ENCODE measurements around the gene FBXO34.

FBXO34 gene

GRCh38 chr14:55353686-55354467, 82.7 kb downstream of the FBXO34 start:
- Histone ChIP-seq H3K4me3 (ENCODE audit: insufficient read length, low read depth) (no peak overlapping the region), H3K4me1 (ENCODE audit: insufficient read depth, insufficient read length) (peaks cover 2% of the 10 kb centered on the region), H3K9ac (ENCODE audit: insufficient read length, low read depth) (no peak overlapping the region), H3K27me3 (ENCODE audit: insufficient read depth, insufficient read length) (no peaks in the 10 kb centered on the region), H3K9me3 (ENCODE audit: insufficient read depth, low read length) (no peaks in the 10 kb centered on the region), H3K36me3 (ENCODE audit: insufficient read depth, insufficient read length, low read length) (peaks cover 46% of the 10 kb centered on the region)
- DNase-seq (ENCODE audit: low read depth, low spot score), result no peak
- TF ChIP-seq SUZ12 (IDR thresholded peaks at IDR 0.05; ENCODE audit: extremely low read depth, insufficient read depth, insufficient read length) (no peak), ZNF274 (IDR thresholded peaks at IDR 0.05; ENCODE audit: low read depth, low read length) (no peak), YY1 (IDR thresholded peaks at IDR 0.05; ENCODE audit: insufficient read depth, insufficient read length) (no peak)

- TF ChIP-seq ZNF274 (IDR thresholded peaks at IDR 0.05; ENCODE audit: low read depth, low read length) (no peak), YY1 (IDR thresholded peaks at IDR 0.05; ENCODE audit: insufficient read depth, insufficient read length) (no peak), SUZ12 (IDR thresholded peaks at IDR 0.05; ENCODE audit: extremely low read depth, insufficient read depth, insufficient read length) (no peak)
- Histone ChIP-seq H3K27me3 (ENCODE audit: insufficient read depth, insufficient read length) (no peaks in the 10 kb centered on the region), H3K4me3 (ENCODE audit: insufficient read length, low read depth) (no peak overlapping the region), H3K9me3 (ENCODE audit: insufficient read depth, low read length) (no peaks in the 10 kb centered on the region), H3K36me3 (ENCODE audit: insufficient read depth, insufficient read length, low read length) (peaks cover 46% of the 10 kb centered on the region), H3K4me1 (ENCODE audit: insufficient read depth, insufficient read length) (peaks cover 2% of the 10 kb centered on the region), H3K9ac (ENCODE audit: insufficient read length, low read depth) (no peak overlapping the region)
- peak; percentile 30 for DNase-seq (ENCODE audit: low read depth, low spot score)
Measured at GRCh38 chr14:55354500-55354899, 83.3 kb downstream of the FBXO34 start.

GRCh38 chr14:55355922-55356321, 84.7 kb downstream of the FBXO34 start:
- H3K4me3 ChIP-seq (ENCODE audit: insufficient read length, low read depth), result no peak overlapping the region
- H3K27me3 ChIP-seq (ENCODE audit: insufficient read depth, insufficient read length), result no peaks in the 10 kb centered on the region
- H3K9ac ChIP-seq (ENCODE audit: insufficient read length, low read depth), result no peak overlapping the region
- no peak for DNase-seq (ENCODE audit: low read depth, low spot score)
- peaks cover 2% of the 10 kb centered on the region for H3K4me1 ChIP-seq (ENCODE audit: insufficient read depth, insufficient read length)
- H3K9me3 ChIP-seq (ENCODE audit: insufficient read depth, low read length), result no peaks in the 10 kb centered on the region
- TF ChIP-seq SUZ12 (IDR thresholded peaks at IDR 0.05; ENCODE audit: extremely low read depth, insufficient read depth, insufficient read length) (no peak), YY1 (IDR thresholded peaks at IDR 0.05; ENCODE audit: insufficient read depth, insufficient read length) (no peak), ZNF274 (IDR thresholded peaks at IDR 0.05; ENCODE audit: low read depth, low read length) (no peak)
- peaks cover 39% of the 10 kb centered on the region for H3K36me3 ChIP-seq (ENCODE audit: insufficient read depth, insufficient read length, low read length)

GRCh38 chr14:55356913-55357312, 85.7 kb downstream of the FBXO34 start:
- Histone ChIP-seq H3K36me3 (ENCODE audit: insufficient read depth, insufficient read length, low read length) (peaks cover 29% of the 10 kb centered on the region), H3K27me3 (ENCODE audit: insufficient read depth, insufficient read length) (no peaks in the 10 kb centered on the region), H3K4me3 (ENCODE audit: insufficient read length, low read depth) (no peak overlapping the region), H3K9ac (ENCODE audit: insufficient read length, low read depth) (no peak overlapping the region), H3K4me1 (ENCODE audit: insufficient read depth, insufficient read length) (peaks cover 2% of the 10 kb centered on the region), H3K9me3 (ENCODE audit: insufficient read depth, low read length) (no peaks in the 10 kb centered on the region)
- TF ChIP-seq SUZ12 (IDR thresholded peaks at IDR 0.05; ENCODE audit: extremely low read depth, insufficient read depth, insufficient read length), result no peak
- TF ChIP-seq YY1 (IDR thresholded peaks at IDR 0.05; ENCODE audit: insufficient read depth, insufficient read length), result no peak
- TF ChIP-seq ZNF274 (IDR thresholded peaks at IDR 0.05; ENCODE audit: low read depth, low read length), result no peak
- no peak for DNase-seq (ENCODE audit: low read depth, low spot score)

GRCh38 chr14:55359307-55359706, 88.1 kb downstream of the FBXO34 start:
- no peak for TF ChIP-seq YY1 (IDR thresholded peaks at IDR 0.05; ENCODE audit: insufficient read depth, insufficient read length)
- TF ChIP-seq ZNF274 (IDR thresholded peaks at IDR 0.05; ENCODE audit: low read depth, low read length), result no peak
- TF ChIP-seq SUZ12 (IDR thresholded peaks at IDR 0.05; ENCODE audit: extremely low read depth, insufficient read depth, insufficient read length), result no peak
- Histone ChIP-seq H3K4me3 (ENCODE audit: insufficient read length, low read depth) (no peak overlapping the region), H3K36me3 (ENCODE audit: insufficient read depth, insufficient read length, low read length) (peaks cover 9% of the 10 kb centered on the region), H3K9me3 (ENCODE audit: insufficient read depth, low read length) (no peaks in the 10 kb centered on the region), H3K4me1 (ENCODE audit: insufficient read depth, insufficient read length) (no peaks in the 10 kb centered on the region), H3K27me3 (ENCODE audit: insufficient read depth, insufficient read length) (no peaks in the 10 kb centered on the region), H3K9ac (ENCODE audit: insufficient read length, low read depth) (no peak overlapping the region)
- no peak for DNase-seq (ENCODE audit: low read depth, low spot score)

- H3K27me3 ChIP-seq (ENCODE audit: insufficient read depth, insufficient read length), result no peaks in the 10 kb centered on the region
- H3K4me1 ChIP-seq (ENCODE audit: insufficient read depth, insufficient read length), result no peaks in the 10 kb centered on the region
- no peaks in the 10 kb centered on the region for H3K9me3 ChIP-seq (ENCODE audit: insufficient read depth, low read length)
- H3K4me3 ChIP-seq (ENCODE audit: insufficient read length, low read depth), result no peak overlapping the region
- H3K9ac ChIP-seq (ENCODE audit: insufficient read length, low read depth), result no peak overlapping the region
- H3K36me3 ChIP-seq (ENCODE audit: insufficient read depth, insufficient read length, low read length), result peaks cover 13% of the 10 kb centered on the region
- DNase-seq (ENCODE audit: low read depth, low spot score), result no peak
- no peak for TF ChIP-seq SUZ12 (IDR thresholded peaks at IDR 0.05; ENCODE audit: extremely low read depth, insufficient read depth, insufficient read length)
- TF ChIP-seq ZNF274 (IDR thresholded peaks at IDR 0.05; ENCODE audit: low read depth, low read length), result no peak
- TF ChIP-seq YY1 (IDR thresholded peaks at IDR 0.05; ENCODE audit: insufficient read depth, insufficient read length), result no peak
Measured at GRCh38 chr14:55361190-55361589, 90.0 kb downstream of the FBXO34 start.

- no peak for DNase-seq (ENCODE audit: low read depth, low spot score)
- Histone ChIP-seq H3K4me3 (ENCODE audit: insufficient read length, low read depth) (no peak overlapping the region), H3K4me1 (ENCODE audit: insufficient read depth, insufficient read length) (no peaks in the 10 kb centered on the region), H3K36me3 (ENCODE audit: insufficient read depth, insufficient read length, low read length) (peaks cover 33% of the 10 kb centered on the region), H3K27me3 (ENCODE audit: insufficient read depth, insufficient read length) (no peaks in the 10 kb centered on the region), H3K9me3 (ENCODE audit: insufficient read depth, low read length) (no peaks in the 10 kb centered on the region), H3K9ac (ENCODE audit: insufficient read length, low read depth) (no peak overlapping the region)
- TF ChIP-seq ZNF274 (IDR thresholded peaks at IDR 0.05; ENCODE audit: low read depth, low read length) (no peak), SUZ12 (IDR thresholded peaks at IDR 0.05; ENCODE audit: extremely low read depth, insufficient read depth, insufficient read length) (no peak), YY1 (IDR thresholded peaks at IDR 0.05; ENCODE audit: insufficient read depth, insufficient read length) (no peak)
Measured at GRCh38 chr14:55366271-55366670, 95.0 kb downstream of the FBXO34 start.

All from NT2/D1 (cell line).